GM12801 (cell line): ENCODE results near the gene SYNDIG1.

Experiments used
- CTCF ChIP-seq: IDR thresholded peaks from one replicate; pipeline ENCODE4 v1.5.1; 2011; ENCODE audit warnings: control low read depth; ENCODE audit not compliant: insufficient read length; ENCODE audit errors: extremely low read depth

SYNDIG1 gene

GRCh38 chr20:24634855-24635254 lies 165.4 kb downstream of the SYNDIG1 start:
- TF ChIP-seq CTCF, result no peak

GRCh38 chr20:24636626-24637025 lies 167.2 kb downstream of the SYNDIG1 start:
- no peak for TF ChIP-seq CTCF

GRCh38 chr20:24637087-24637486 lies 167.7 kb downstream of the SYNDIG1 start:
- TF ChIP-seq CTCF, result no peak

GRCh38 chr20:24637941-24638340 lies 168.5 kb downstream of the SYNDIG1 start:
- no peak for TF ChIP-seq CTCF

- TF ChIP-seq CTCF, result no peak
These were observed 169.4 kb downstream of the SYNDIG1 start for GRCh38 chr20:24638591-24639548.

- TF ChIP-seq CTCF, result no peak
These were observed 170.8 kb downstream of the SYNDIG1 start for GRCh38 chr20:24640276-24640675.

- TF ChIP-seq CTCF, result no peak
These were observed 171.3 kb downstream of the SYNDIG1 start for GRCh38 chr20:24640686-24641085.
